HCT116 (cell line): Measurements from ENCODE around the gene ITIH3. TPM values are rescaled to one million over a fixed set of nuclear protein-coding genes. Genes with fewer than 3 reads are reported as not detected.

Experiments used
- ATAC-seq: fragments of 200-7000 bp; cut with Tn5 transposase; 2 replicates; pipeline ENCODE4 v1.9.1; 2020; ENCODE audit warnings: mild to moderate bottlenecking, moderate library complexity
- BruUV-seq: library from RNA; stranded (reverse); fragments of 400-500 nt; replicated peaks from 2 replicates; lab custom pipeline; 2021; lab: Mats Ljungman, UMichigan
- CTCF ChIA-PET: fragments of 300-600 bp; sonication (Branson Sonifier 250); formaldehyde crosslinking; loops from one replicate; lab custom pipeline; 2021; ENCODE audit warnings: antibody characterized with exemption; lab: Charles Lee
- POLR2A ChIA-PET: fragments of 300-600, 350-600 bp; sonication (Branson Sonifier 250); formaldehyde crosslinking; loops from one replicate; lab custom pipeline; 2021; ENCODE audit warnings: antibody characterized with exemption; lab: Charles Lee
- RAD21 ChIA-PET, 2 experiments: fragments of 300-600 bp; sonication (Branson Sonifier 250); formaldehyde crosslinking; loops; one replicate each; lab custom pipeline; 2023; ENCODE audit warnings: low total read pairs in 2 of 2; ENCODE audit not compliant: uncharacterized antibody in 2 of 2, unreplicated experiment in 2 of 2, low non-redundant PET in 1 of 2; lab: Charles Lee
- DNase-seq: peaks from one replicate; pipeline ENCODE4 v3.0.0-alpha.2; 2010; ENCODE audit warnings: low read depth, low spot score
- H2AFZ ChIP-seq: fragments of 200-600 bp; shearing (Covaris generic), sonication (generic); 2 replicates; pipeline ENCODE4 v1.6.1; 2017; ENCODE audit warnings: low read depth, mixed run types, mixed read lengths, antibody characterized with exemption, low read length; ENCODE audit not compliant: poor library complexity, severe bottlenecking
- H3K27ac ChIP-seq: 2 replicates; pipeline ENCODE4 v1.5.1; 2012; ENCODE audit warnings: low read depth, low read length
- H3K27me3 ChIP-seq: fragments of 200-600 bp; sonication (generic); 2 replicates; pipeline ENCODE4 v1.6.1; 2016; ENCODE audit warnings: mixed run types, low read length, mixed read lengths; ENCODE audit not compliant: insufficient read depth
- H3K36me3 ChIP-seq, 2 experiments: fragments of 200-500 bp in 1 of 2; fragments of 200-600 bp in 1 of 2; sonication (Bioruptor generic) in 1 of 2; sonication (generic) in 1 of 2; 2 replicates each; pipeline versions ENCODE4 v1.5.1 to v1.6.1; 2014 to 2016; ENCODE audit warnings: low read length in 2 of 2, inconsistent platforms in 1 of 2, mixed read lengths in 1 of 2, mixed run types in 1 of 2; ENCODE audit not compliant: insufficient read depth in 2 of 2, control insufficient read depth in 1 of 2
- H3K4me1 ChIP-seq, 2 experiments: fragments of 200-600 bp in 1 of 2; sonication (generic) in 1 of 2; 2 replicates each; pipeline versions ENCODE4 v1.5.1 to v1.6.1; 2012 to 2017; ENCODE audit warnings: low read length in 2 of 2, inconsistent platforms in 1 of 2, mild to moderate bottlenecking in 1 of 2, mixed read lengths in 1 of 2, mixed run types in 1 of 2, moderate library complexity in 1 of 2; ENCODE audit not compliant: insufficient read depth in 2 of 2, control insufficient read depth in 1 of 2
- H3K4me2 ChIP-seq: fragments of 200-600 bp; sonication (generic); 2 replicates; pipeline ENCODE4 v1.6.1; 2017; ENCODE audit warnings: mixed run types, low read length, mixed read lengths
- H3K4me3 ChIP-seq, 2 experiments: fragments of 200-600 bp in 1 of 2; sonication (generic) in 1 of 2; replicated peaks in 1 of 2; 2 replicates each; pipeline ENCODE4 v1.5.1; 2011 to 2016; ENCODE audit warnings: low read length in 2 of 2, control low read depth in 1 of 2, low read depth in 1 of 2, mild to moderate bottlenecking in 1 of 2, mixed read lengths in 1 of 2, mixed run types in 1 of 2
- H3K79me2 ChIP-seq: fragments of 200-600 bp; sonication (generic); 2 replicates; pipeline ENCODE4 v1.6.1; 2017; ENCODE audit warnings: mild to moderate bottlenecking, mixed run types, low read length, moderate library complexity, mixed read lengths; ENCODE audit not compliant: insufficient read depth
- H3K9ac ChIP-seq: fragments of 200-600 bp; sonication (generic); 2 replicates; pipeline ENCODE4 v1.6.1; 2016; ENCODE audit warnings: low read length, mixed read lengths
- H3K9me2 ChIP-seq: fragments of 200-600 bp; sonication (generic), shearing (Covaris generic); 2 replicates; pipeline ENCODE4 v1.6.1; 2017; ENCODE audit warnings: mixed run types, mild to moderate bottlenecking, moderate library complexity; ENCODE audit not compliant: insufficient read depth
- H3K9me3 ChIP-seq, 2 experiments: fragments of 200-500 bp in 1 of 2; fragments of 200-600 bp in 1 of 2; sonication (Bioruptor generic) in 1 of 2; sonication (generic) in 1 of 2; 2 replicates each; pipeline ENCODE4 v1.6.1; 2014 to 2017; ENCODE audit warnings: low read length in 2 of 2, mixed read lengths in 2 of 2, inconsistent platforms in 1 of 2, low read depth in 1 of 2, mild to moderate bottlenecking in 1 of 2, mixed run types in 1 of 2, moderate library complexity in 1 of 2; ENCODE audit not compliant: control insufficient read depth in 1 of 2, insufficient read depth in 1 of 2
- H4K20me1 ChIP-seq: fragments of 200-600 bp; sonication (generic), shearing (Covaris generic); 2 replicates; pipeline ENCODE4 v1.6.1; 2017; ENCODE audit warnings: mixed run types, mild to moderate bottlenecking, moderate library complexity; ENCODE audit not compliant: insufficient read depth
- CBX3 ChIP-seq: IDR thresholded peaks from 2 replicates; pipeline ENCODE4 v1.6.1; 2012; ENCODE audit warnings: low read depth
- CEBPB ChIP-seq: IDR thresholded peaks from 2 replicates; pipeline ENCODE4 v1.6.1; 2012; ENCODE audit warnings: low read depth
- CTCF ChIP-seq, 3 experiments: fragments of 200-600 bp in 1 of 3; sonication (generic) in 1 of 3; IDR thresholded peaks in 2 of 3; conservative IDR thresholded peaks in 1 of 3; 2 replicates each; pipeline ENCODE4 v1.5.1; 2012 to 2017; ENCODE audit warnings: low read depth in 2 of 3, low read length in 2 of 3, antibody characterized with exemption in 1 of 3, borderline replicate concordance in 1 of 3, control low read depth in 1 of 3, mild to moderate bottlenecking in 1 of 3, mixed read lengths in 1 of 3, mixed run types in 1 of 3, moderate library complexity in 1 of 3; ENCODE audit not compliant: insufficient read depth in 1 of 3
- EGR1 ChIP-seq: IDR thresholded peaks from 2 replicates; pipeline ENCODE4 v1.6.1; 2012; ENCODE audit warnings: low read depth
- ELF1 ChIP-seq: IDR thresholded peaks from 2 replicates; pipeline ENCODE4 v1.6.1; 2012; ENCODE audit warnings: low read depth, borderline replicate concordance
- EZH2 ChIP-seq: fragments of 200-600 bp; sonication (generic); IDR thresholded peaks from 2 replicates; pipeline ENCODE4 v1.6.1; 2017; ENCODE audit warnings: antibody characterized with exemption, mixed run types
- EZH2phosphoT487 ChIP-seq: fragments of 200-600 bp; IDR thresholded peaks from 2 replicates; pipeline ENCODE4 v1.6.1; 2018; ENCODE audit warnings: antibody characterized with exemption, borderline replicate concordance
- FOSL1 ChIP-seq: IDR thresholded peaks from 2 replicates; pipeline ENCODE4 v1.6.1; 2012; ENCODE audit warnings: low read depth
- JUND ChIP-seq: IDR thresholded peaks from 2 replicates; pipeline ENCODE4 v1.6.1; 2012
- POLR2A ChIP-seq: IDR thresholded peaks from 2 replicates; pipeline ENCODE4 v1.7.0; 2011; ENCODE audit warnings: borderline replicate concordance; ENCODE audit not compliant: insufficient read depth, insufficient read length; ENCODE audit errors: extremely low read depth
- POLR2AphosphoS5 ChIP-seq: IDR thresholded peaks from 2 replicates; pipeline ENCODE4 v1.6.1; 2011; ENCODE audit warnings: mild to moderate bottlenecking, low read depth, low read length, moderate library complexity
- REST ChIP-seq: IDR thresholded peaks from 2 replicates; pipeline ENCODE4 v1.6.1; 2012; ENCODE audit warnings: low read depth
- SIN3A ChIP-seq: IDR thresholded peaks from 2 replicates; pipeline ENCODE4 v1.6.1; 2012; ENCODE audit warnings: low read depth
- SRF ChIP-seq: IDR thresholded peaks from 2 replicates; pipeline ENCODE4 v1.6.1; 2012; ENCODE audit warnings: low read depth
- TCF7L2 ChIP-seq: IDR thresholded peaks from 2 replicates; pipeline ENCODE4 v1.7.0; 2011; ENCODE audit warnings: borderline replicate concordance, inconsistent platforms; ENCODE audit not compliant: insufficient read depth, insufficient read length; ENCODE audit errors: extremely low read depth
- YY1 ChIP-seq: IDR thresholded peaks from 2 replicates; pipeline ENCODE4 v1.6.1; 2011; ENCODE audit warnings: low read length, low read depth, moderate library complexity, mild to moderate bottlenecking; ENCODE audit not compliant: insufficient replicate concordance; ENCODE audit errors: extremely low read depth
- ZBTB33 ChIP-seq: IDR thresholded peaks from 2 replicates; pipeline ENCODE4 v1.6.1; 2011; ENCODE audit warnings: mild to moderate bottlenecking, low read length, moderate library complexity; ENCODE audit not compliant: insufficient replicate concordance; ENCODE audit errors: extremely low read depth
- ZFX ChIP-seq: fragments of 450-650 bp; IDR thresholded peaks from 2 replicates; pipeline ENCODE4 v1.6.1; 2017
- ZNF274 ChIP-seq: fragments of 200-500 bp; sonication (Bioruptor generic); IDR thresholded peaks from 2 replicates; pipeline ENCODE4 v1.6.1; 2014; ENCODE audit warnings: mild to moderate bottlenecking, low read depth, low read length, inconsistent platforms
- intact Hi-C: fragments of 100-400 bp; cut with micrococcal nuclease; formaldehyde crosslinking; loops from 2 replicates; pipeline ENCODE4 v1.10.0; 2022
- total RNA-seq: library from RNA; stranded (reverse); gene quantifications from one replicate; pipeline ENCODE4 v1.2.1, GENCODE V29; 2021; ENCODE audit not compliant: unreplicated experiment
- TF ChIP-seq, protein P1 (sequence below): IDR thresholded peaks from 2 replicates; pipeline ENCODE4 v1.6.1; 2012

ITIH3 gene
- total RNA-seq, 1 experiment from 2014 or later, result 0.44 TPM

GRCh38 chr3:52774066-52774713 is 20.4 kb upstream of the ITIH3 start:
- Histone ChIP-seq H3K4me3 (no peak overlapping the region), H3K27me3 (no peaks in the 10 kb centered on the region), H4K20me1 (no peaks in the 10 kb centered on the region), H3K4me1 (peaks cover 4 to 27% of the 10 kb centered on the region in 2 experiments; a peak in 3 of 4 replicates), H3K9me3 (no peaks in the 10 kb centered on the region), H3K4me2 (no peak overlapping the region), H3K36me3 (no peaks in the 10 kb centered on the region), H3K9ac (no peak overlapping the region), H3K79me2 (peaks cover 11% of the 10 kb centered on the region), H2AFZ (no peak overlapping the region), H3K9me2 (no peaks in the 10 kb centered on the region), H3K27ac (no peak overlapping the region)
- no TSS peak for BruUV-seq
- ATAC-seq (no peak), DNase-seq (no peak)
- CTCF ChIA-PET, result interaction anchor here (0.7 kb wide), 1 partner anchor 25 kb away, joined by 5 read pairs; no protein-coding TSS in a partner anchor
- POLR2A ChIA-PET, result no interaction called here
- intact Hi-C loops, result no loop called here
- RAD21 ChIA-PET, result no interaction called here
- TF ChIP-seq POLR2A (no peak), ZFX (no peak), CBX3 (no peak), YY1 (no peak), CEBPB (no peak), FOSL1 (no peak), REST (no peak), JUND (no peak), SRF (no peak), ZNF274 (no peak), SIN3A (no peak), ZBTB33 (no peak), TCF7L2 (no peak), POLR2AphosphoS5 (no peak), CTCF (IDR thresholded peaks at IDR 0.05 in 2 of 3, conservative IDR thresholded peaks at IDR 0.05 in 1 of 3; ENCODE audit: borderline replicate concordance in 1 of 3, insufficient read depth in 1 of 3, low read depth in 2 of 3, low read length in 2 of 3) (no peak), EGR1 (no peak), ELF1 (no peak), EZH2 (no peak), EZH2phosphoT487 (no peak)
- TF ChIP-seq, protein P1, sequence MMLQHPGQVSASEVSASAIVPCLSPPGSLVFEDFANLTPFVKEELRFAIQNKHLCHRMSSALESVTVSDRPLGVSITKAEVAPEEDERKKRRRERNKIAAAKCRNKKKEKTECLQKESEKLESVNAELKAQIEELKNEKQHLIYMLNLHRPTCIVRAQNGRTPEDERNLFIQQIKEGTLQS, result no peak
